HG03565 (cell line): ENCODE data around the gene MSRB2.
A peak's percentile ranks its signal among the peaks of the same experiment; 100 is the strongest.
"Not testable (repeated sequence)": the region's sequence is repeated elsewhere in the genome, so short reads cannot be mapped to it uniquely, and the experiment has no call there.

Experiments
- ATAC-seq: cut with Tn5 transposase; IDR thresholded peaks from one replicate; pipeline ENCODE4 v1.9.1; 2021; ENCODE audit warnings: mild to moderate bottlenecking, moderate library complexity; ENCODE audit not compliant: unreplicated experiment

The MSRB2 gene

DNA sequence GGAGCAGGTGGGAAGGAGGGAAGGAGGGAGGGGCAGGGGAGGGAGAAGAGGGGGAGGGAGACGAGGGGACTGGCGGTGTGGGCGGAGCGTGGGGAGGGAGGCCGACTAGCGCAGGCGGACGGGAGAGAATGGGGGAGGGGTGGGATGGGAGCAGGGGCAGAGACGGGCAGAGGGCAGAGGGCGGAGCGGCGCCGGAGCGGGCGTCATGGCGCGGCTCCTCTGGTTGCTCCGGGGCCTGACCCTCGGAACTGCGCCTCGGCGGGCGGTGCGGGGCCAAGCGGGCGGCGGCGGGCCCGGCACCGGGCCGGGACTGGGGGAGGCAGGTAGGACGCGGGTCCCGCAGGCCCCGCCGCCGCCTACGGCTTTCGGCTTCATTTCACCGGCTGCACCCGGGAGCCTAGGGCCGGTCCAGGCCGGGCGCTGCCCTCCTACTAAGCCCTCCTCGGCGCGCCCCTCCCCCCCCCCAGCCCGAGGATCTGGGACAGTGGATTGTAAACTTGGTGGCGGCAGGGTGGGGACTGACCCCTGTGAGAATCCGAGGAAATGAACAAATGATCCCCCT, at the start of gene MSRB2:
Gene MSRB2 (plus strand): TSS at position 176 of the 562 bp plus-strand sequence. CDS start 30 bp downstream, at position 206.
- peak; percentile 67 for ATAC-seq

DNA sequence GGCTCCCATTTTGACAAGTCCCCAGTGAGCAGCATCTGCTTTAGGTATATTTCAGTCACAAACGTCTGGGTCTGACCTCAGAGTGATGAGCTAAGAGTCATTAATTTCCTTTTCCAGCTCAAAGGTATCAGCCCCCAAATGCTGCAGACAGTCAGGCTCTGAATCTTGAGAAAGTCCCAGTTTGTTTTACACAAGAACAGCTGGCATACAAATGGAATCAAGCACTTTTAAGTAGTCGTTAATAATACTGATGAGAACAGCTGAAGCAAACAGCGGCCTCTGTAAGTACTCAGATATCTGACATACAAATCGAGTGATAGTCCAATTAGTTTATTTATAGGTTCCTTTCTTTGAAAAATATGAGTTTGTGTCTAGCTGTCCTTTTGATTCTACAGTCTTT, 49.4 kb upstream of the MSRB2 start:
- no peak for ATAC-seq

DNA sequence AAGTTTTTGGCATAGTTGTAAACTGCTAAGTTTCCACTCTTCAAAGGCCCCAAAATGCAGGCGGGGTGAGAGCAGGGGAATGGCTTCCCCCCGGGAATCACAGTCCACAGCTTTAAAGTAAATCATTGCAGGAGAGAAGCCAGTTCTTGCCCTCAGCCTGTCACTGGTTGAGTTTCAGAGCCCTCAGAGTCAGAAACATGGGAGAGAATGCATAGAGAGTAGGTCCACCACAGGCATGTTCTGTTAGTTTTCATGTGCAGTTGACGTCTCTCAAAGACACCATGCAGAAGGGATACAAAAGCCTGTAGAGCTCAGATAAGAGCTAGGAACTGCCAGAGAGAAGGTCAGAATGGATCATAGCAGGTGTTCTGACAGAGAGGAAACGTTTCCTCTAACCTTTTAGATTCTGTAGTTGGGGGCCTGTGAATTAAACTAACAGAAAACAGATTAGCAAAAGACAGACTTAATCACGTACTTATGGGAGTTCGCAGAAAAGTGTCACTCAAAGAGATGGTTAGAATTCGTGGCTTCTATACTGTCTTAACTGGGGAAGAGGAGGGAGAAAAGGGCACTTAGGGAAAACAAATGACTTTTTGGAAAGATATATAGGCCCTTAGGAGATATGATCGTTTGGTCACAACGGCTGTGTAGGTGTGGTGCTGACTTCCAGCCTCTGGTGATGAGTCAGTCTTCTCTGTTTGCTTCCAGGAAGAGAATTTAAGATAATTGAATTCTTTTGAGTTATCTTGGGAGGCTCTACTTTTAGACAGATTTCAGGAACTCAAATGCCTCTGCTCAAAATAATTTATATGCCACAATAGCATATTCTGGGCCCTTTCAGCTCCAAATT, 48.0 kb upstream of the MSRB2 start:
- no peak for ATAC-seq

DNA sequence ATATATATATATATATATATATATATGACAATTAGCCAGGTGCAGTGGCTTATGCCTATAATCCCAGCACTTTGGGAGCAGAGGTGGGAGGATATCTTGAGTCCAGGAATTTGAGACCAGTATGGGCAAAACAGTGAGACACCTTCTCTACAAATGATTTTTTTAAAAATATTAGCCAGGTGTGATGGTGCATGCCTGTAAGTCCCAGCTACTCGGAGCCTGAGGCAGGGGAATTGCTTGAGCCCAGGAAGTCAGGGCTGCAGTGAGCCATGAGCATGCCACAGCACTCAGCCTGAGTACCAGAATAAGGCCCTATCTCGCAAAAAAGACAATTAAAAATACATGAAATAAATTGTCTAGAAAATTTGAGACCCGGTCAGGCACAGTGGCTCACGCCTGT, 47.2 kb upstream of the MSRB2 start:
- ATAC-seq = no peak

DNA sequence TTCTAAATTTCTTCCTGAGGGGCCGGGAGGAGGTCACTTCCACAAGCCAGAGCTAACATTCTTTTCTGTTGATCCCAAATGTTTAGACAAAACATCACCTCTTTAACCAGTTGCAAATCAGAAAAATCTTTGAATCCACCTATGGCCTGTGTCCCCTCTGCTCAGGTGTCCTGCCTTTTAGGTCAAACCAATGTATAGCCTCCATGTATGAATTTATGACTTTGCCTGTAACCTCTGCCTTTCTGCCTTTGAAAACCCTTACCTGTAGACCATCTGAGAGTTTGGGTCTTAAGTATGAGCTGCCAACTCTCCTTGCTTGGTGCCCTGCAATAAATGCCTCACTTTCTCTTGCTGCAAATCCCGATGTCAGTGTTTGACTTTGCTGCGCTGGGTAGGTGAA, 44.1 kb upstream of the MSRB2 start:
- ATAC-seq = no peak

DNA sequence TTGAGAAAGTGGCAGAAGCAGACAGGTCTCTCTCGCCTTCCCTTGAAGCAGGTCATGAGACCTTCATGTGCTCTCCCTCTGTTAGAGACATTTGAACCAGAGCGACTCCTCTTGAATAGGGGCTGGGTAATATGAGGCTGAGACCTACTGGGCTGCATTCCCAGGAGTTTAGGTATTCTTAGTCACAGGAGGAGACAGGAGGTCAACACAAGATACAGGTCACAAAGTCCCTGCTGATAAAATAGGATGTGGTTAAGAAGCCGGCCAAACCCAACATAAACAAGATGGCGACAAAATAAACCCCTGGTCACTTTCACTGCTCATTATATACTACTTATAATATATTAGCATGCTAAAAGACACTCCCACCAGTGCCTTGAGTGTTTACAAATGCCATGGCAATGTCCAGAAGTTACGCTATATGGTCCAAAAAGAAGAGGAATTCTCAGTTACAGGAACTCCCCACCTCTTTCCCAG, 43.5 kb upstream of the MSRB2 start:
- no peak for ATAC-seq

DNA sequence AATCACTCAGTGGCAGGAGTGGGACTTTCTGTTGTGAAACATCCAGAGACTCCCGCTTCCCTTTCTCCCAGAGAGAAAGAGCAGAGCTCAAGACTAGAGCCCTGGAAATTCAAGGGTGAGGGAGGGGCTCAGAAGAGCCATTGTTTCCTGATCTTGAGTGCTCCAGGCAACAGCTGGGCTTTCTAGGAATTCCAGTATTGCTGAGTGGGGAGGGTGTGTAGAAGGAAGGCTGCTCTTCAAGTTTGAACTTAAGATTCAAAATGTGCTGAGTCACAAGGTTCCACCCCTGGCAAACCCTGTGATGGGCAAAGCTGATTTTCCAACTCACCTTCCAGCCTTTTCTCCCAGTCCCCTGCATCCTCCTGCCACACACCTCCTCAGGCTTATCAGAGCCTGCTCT, 42.3 kb upstream of the MSRB2 start:
- no peak for ATAC-seq

DNA sequence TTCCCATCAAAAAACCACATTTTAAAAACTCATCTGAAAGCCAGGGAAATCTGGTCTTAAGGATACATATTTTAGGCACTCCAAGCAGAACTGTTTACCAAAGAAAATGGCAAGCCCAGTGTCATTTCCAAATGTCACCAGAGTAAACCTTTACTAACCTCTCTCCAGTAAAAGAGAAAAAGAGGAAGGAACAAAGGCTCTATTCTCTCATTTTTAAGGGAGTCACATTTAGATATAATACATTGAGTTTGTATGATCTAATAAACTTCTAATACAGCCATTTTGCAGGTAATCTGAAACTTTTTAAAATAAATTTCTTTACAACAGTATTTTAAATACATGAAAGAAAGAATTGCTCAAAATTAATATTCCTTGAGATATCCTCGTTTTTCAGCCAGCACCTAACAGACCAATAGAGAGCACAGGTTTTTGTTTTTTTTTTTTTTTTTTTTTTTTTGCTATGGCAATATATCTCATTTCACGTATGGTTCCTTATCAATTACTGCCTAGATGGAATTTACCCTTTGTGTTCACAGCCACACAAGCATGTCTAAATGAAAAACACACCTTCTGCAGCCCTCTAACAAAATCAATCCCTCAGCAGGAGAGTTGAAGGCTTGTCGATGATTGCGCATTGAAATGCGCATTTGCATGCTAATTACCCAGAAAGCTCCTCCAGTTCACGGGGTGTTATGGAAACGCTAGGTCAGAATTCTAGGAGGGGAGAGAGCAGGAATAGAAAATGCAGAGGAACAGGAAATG, 39.8 kb upstream of the MSRB2 start:
- ATAC-seq = no peak

DNA sequence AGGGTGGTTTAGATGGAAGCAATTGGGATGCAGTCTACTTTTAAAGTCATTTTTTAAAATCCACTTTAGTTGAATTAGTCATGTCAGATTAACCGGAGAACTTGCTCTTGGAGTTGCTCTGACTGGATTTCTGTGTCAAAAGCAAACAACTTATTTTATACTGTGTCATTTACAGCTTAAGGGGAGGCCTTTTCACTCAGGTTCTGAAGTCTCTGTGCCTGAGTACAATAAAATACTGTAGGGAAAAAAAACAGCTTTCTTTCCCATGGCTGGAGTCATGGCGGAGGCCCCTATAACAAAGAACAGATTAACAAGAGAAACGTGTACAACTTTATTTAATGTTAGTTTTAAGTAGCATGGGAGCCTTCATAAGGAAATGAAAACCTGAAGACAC, 39.2 kb upstream of the MSRB2 start:
- no peak for ATAC-seq

DNA sequence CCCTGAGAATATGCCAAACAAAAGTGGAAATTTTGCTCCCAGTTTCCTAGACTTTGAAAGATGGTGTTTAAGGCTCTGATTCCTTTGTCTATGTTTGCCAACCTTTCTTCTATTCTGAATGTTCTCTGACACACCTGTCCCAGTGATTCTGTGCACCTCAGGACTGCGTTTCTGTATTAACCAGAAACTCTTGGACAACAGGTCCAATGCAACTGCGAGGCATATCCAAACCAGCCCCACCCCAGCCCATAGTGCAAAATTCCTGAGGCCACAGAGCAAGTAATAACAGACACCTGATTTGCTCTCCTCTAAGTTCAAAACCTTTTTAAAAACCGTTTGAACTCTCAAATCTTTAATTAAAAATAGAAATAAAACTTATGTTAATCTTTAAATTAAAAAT, 37.0 kb upstream of the MSRB2 start:
- no peak for ATAC-seq

DNA sequence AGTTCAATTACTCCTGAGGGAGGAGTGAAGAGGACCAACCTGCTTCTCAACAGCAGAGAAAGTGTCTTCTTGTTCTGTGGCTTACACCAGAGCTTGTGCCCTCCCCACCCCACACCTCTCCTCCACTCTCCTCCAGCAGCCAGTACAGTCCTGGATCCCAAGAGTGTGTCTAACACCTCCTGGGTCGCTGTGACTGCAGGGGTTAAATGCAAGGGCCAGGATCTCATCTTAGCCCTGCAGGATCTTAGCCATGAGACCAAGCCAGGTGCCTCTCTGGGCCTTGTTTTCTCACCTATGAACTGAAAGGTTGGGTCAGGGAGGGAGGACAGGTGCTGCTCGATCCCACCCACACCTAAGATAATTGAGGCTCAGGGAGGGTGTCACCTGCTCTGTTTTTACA, 34.5 kb upstream of the MSRB2 start:
- ATAC-seq = no peak

DNA sequence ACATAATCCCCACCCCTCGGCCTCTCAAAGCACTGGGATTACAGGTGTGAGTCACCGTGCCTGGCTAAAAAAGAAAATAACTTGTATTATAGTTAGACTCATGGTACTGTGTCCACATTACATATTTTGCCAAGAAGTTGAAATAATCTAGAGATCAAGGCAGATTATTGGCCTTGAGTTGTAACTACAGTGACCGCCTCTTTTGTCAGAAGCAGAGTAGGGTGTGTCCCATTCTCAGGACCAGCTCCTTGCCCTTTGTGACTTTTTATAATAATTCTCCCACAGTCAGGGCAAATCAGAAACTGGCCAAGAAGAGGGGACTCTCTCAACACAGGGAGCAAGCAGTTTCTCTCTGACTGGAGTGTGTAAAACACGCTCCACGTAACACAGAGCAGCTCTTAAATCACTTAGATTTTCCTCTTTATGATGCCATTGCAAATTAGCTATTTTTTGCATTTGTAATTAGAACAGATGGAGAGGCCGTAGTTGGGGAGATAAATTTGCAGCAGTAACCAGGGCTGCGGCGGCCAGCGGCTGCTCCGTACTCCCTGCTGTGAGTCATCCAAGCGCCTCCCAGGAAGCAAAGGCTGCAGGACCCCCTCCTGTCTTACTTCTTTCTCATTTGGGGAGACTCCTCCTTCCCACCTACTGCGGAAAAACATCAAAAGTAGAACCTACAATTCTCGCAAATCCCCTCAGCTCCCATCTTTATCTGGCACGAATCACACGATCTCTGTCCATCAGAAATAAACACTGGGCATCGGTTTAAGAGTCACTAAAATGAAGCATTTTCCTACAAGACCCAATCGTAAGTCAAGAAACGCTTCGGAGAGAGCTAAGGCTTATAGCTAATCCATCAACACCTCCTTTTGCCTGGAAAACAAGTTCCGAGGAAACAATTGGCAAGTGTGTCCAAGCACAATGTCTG, 32.1 kb upstream of the MSRB2 start:
- no peak for ATAC-seq

DNA sequence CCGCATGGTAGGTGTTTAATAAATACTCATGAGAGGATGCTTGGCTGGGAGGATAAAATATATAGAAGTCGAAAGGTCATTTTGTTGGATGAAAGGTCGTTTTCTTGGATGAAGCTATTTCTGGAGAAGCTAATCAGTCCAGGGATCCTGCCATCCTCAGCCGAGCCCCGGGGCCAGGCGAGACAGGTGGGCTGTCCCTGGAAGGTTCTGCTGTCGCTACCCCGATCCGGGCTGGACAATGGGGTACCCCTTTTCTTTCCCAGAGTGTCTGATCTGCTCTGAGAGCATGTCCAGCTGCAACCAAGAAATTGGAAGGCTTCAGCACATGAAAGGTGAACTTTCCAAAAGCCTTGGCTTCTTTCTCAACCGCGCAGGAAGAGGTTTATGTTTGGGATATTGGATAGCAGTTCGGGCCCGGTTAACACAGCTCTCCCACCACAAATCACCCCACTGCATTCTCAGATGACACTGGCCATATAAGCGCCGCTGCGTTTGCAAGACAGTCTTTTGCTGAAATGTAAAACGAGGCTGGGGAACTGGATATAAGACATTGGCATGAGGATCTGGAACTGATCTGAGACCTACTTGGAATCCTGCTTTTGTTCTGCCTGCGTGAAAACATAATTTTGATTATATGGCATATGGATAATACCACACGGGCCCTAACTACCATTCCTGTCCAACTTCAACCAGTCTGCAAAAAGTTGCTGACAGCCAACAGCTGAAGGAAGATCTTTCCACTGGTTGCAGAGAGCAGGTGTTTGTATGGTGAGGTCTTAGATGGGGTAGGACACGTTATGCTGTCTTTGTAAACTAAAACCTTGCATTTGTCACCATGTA, 31.2 kb upstream of the MSRB2 start:
- ATAC-seq = no peak

DNA sequence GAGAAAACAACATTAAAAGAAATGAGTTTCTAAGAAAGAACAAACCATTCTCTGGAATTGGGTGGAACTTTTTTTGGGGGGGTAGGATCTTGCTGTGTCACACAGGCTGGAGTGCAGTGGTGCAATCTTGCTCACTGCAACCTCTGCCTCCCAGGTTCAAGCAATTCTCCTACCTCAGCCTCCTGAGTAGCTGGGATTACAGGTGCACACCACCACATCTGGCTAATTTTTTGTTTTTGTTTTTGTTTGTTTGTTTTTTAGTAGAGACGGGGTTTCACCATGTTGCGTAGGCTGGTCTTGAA, 30.6 kb upstream of the MSRB2 start:
- not testable (repeated sequence) for ATAC-seq

DNA sequence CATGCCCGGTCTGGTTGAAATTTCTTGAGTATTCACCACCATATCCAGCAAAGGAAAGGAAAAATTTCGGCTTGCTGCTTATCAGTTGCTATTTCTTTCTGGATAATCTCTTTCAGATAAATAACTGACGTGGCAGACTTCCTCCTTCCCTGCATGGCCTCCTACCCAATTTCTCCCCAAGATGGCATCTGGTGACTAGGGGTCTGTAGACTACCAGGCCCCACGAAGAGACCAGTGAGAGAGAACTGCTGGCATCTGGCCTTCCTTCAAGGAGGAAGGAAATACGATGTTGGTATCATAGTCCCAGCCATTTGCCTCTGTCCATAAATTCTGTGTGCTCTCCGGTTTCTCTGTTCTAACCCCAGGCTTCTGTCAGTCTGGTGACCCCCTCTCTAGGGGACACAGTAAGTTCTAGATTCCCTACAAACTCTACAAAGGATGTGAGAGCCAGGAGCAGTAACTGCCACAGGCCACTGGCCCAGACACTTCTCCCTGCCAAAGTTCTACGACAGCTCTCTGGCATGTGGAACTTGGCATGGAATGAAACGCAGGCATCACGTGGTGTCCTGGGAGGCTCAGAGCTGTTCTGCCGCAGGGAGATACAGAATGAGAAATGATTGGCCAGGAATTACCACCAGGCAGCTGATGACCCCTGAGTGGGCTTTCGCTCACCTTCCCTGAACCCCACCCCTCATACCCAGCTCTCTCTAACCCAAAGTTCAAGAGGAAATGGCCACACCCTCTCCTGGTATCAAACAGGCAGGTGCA, 30.0 kb upstream of the MSRB2 start:
- ATAC-seq = no peak

DNA sequence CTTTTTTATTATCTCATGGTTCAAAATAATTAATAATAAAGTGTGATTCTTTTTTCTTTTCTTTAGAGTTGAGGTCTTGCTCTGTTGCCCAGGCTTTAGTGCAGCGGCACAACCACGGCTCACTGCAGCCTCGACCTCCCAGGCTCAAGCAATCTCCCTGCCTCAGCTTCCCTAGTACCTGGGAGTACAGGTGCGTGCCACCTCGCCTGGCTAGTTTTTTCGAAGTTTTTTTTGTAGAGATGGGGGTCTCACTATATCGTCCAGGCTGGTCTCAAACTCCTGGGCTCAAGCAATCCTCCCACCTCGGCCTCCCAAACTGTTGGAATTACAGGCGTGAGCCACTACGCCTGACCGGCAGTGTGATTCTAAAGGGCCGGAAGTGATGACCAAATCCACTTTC, 28.0 kb upstream of the MSRB2 start:
- no peak for ATAC-seq

DNA sequence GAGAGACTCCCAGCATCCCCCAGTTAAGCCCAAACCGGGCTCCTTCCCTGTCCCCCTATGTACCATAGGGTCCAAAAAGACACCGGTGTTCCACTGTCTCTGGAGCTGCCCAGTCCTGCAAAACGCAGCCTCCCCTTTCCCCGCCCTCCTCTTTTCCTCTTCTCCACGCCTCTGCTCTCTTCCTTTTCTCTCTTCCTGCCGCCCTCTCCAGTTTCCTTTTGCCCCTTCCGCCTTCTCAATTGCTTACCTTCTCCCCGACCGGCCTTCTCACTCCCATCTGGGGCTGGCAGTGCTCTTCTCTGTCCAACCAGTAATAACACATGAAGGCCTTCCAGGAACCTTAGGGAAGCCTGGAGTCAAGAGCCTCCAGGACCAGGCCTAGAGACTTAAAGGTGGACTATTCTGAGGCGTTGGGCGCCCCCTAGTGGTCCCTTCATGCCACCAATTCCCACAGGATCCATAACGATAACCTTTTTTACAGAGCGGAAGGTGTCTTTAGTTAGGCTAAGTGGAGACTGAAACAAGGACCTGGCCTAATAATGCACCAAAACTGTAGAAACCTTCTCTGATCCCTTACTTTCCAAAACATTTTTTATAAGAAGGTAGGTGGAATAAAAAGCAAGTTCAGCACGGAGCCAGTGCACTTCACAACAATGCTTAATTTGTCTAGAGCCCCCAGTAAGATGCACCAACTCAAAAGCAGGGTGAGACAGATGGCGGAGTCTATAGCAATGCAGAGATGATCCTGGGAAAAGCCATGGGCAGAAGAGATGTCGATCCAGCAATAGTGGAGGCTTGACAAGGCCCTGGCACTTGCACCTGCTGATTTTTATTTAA, 27.2 kb upstream of the MSRB2 start:
- ATAC-seq = peak; percentile 36

DNA sequence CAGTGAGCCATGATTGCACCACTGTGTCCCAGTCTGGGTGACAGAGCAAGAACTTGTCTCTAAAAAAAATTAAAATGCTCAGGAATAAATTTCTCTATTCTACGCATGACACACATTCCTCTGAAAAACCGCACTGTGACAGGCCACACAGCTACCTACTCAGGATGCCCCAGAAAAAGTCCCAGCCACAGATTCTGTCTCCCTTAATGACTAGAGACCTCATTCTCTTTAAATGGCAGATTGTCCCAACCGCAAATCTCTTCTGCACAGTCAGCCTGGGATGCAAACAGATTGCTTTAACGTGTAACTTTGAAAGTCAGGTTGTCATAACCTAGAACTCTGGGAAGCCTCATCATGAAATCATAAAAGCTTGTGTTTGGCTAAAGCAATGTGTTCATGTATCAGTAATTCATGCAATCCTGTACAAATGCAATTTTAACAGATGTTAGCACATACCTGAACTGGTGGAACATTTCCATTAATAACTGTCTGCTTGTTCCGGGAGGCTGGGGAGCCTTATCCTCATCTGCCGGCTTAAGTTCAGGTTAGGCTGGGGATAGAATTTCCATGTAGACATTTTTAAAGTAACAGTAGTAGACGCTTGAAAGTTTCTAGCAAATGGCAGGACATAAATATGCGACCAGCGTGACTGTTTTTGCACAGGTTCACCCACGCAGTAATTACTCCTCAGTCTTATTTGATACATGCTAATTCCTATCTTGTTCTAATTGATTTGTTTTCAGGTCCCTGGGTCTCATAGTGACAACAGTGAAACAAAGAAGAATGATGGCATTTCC, 26.2 kb upstream of the MSRB2 start:
- ATAC-seq = no peak
